GM19351 (cell line): ENCODE data around the gene TRIM15.
"Not testable (repeated sequence)": the region's sequence is repeated elsewhere in the genome, so short reads cannot be mapped to it uniquely, and the experiment has no call there.

Source experiments
- ATAC-seq: cut with Tn5 transposase; IDR thresholded peaks from one replicate; pipeline ENCODE4 v1.9.1; 2021; ENCODE audit warnings: mild to moderate bottlenecking, moderate library complexity; ENCODE audit not compliant: unreplicated experiment

The TRIM15 gene

DNA sequence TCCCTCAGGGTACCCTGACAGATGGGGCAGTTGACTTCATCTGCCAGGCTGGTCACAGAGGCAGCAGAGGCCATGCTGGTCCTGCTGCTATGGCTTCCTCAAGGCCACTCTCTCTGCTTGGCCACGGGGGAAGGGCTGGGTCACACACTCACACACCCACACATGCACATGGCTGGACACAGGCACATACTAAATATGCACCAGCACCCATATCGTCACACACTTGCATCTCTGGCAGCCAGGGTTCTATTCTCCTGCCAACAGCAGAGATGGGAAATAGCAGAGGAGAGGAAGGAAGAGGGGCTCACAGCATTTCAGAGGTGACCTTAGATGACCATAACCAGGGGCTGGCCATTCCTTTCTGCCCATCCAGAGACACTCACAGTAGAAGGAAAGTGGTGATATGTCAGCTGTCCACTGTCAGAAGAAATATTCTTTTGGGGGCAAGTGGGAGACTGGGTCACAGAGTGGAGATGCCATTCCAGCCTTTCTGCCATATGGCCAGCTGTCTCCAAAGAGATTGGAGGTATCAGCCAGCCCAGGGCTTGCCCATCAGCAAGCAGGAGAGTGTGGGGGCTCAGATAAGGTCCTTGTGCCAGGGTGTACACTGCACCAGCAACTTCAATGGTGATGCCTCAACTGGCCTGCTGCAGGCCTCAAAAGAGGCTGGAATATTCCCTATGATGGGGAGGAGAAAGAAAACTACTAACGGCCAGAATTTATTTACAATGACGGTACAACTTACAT is 2.4 kb upstream of the TRIM15 start, which contains the start of gene TRIM10:
TSS of gene TRIM10 (minus strand) at position 427 of the 747 bp plus-strand sequence. CDS start at position 74, 353 bp downstream.
- no peak for ATAC-seq

DNA sequence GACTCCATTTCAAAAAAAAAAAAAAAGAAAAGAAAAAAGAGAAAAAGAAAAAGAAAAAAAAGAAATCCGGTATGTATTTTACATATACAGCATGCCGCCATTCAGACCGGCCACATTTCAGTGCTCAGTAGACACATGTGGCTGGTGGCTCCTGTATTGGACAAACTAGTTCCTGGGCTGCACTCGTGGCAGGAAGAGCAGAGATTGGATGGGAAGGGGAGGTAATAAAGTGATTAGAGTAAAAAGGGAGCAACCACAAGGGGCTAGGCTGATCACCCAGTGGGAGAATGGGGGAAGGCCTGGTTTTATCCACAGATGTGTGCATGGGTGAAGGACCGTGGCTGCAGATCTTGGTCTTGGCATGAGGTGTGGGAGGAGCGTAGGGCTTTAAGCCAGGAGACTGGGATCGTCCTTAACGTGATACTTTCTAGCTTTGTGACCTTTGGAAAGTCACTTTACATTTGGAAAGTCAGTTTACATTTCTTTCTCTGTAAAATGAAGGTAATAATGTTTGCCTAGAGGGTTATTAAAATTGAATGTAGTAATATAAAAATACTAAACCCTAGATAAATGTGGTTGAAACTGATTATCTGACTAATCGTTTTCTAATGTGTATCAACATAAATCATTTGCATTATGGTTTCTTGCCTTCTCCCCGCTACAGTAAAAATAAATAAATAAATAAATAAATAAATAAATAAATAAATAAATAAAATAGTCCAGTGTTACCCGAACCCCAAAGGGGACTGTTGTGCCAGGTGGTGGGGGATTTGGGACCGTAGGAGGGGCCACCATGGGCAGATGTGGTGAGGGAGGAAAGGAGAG is 869 bp upstream of the TRIM15 start:
- ATAC-seq, result no peak

DNA sequence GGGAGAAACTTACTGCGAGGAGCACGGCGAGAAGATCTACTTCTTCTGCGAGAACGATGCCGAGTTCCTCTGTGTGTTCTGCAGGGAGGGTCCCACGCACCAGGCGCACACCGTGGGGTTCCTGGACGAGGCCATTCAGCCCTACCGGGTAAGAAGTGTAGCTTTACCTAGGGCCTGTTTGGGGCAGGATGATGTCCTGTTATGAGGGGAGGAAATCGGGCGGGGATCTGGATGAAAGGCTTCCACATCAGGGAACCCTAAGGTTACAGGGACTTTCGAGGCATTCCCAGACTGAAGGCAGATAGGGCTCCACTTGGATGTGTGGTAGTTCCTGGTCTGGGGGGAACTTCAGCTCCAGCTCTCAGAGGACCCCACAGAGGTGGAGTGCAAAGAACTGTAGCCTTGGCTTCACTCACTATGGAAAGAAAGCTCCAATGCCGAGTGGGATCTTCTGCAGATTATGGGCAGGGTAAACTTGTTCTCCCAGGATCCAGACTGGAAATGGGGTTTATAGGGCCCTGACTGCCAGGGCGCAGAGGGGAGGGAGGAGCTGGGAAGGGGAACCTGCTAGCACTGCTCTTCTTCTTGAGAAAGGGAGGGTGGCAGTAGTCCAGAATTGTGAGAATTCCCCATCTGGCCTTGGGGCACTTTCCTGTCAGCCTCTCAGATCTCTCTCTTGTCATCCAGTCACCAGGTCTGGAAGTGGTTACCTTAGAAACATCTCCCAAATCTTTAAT is 740 bp downstream of the TRIM15 start:
- no peak for ATAC-seq

DNA sequence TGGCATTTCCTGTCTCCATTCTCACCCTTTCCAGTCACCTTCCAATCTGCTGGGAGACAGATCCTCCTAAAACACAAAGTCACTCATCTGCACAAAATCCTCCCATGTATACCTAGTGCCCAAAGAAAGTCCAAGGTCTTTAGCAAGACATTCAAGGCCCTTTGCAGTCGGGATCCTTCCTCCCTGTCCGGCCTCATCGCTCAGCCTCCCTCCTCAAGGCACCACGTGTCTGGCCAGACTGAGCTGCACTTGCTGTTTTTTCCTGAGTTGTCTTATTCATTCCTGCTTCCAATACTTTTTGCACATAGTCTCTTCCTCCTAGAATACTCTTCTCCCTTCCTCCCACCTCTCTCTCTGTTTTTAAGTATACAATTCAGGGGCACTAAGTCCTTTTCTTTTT is 1.4 kb downstream of the TRIM15 start:
- ATAC-seq, result no peak

DNA sequence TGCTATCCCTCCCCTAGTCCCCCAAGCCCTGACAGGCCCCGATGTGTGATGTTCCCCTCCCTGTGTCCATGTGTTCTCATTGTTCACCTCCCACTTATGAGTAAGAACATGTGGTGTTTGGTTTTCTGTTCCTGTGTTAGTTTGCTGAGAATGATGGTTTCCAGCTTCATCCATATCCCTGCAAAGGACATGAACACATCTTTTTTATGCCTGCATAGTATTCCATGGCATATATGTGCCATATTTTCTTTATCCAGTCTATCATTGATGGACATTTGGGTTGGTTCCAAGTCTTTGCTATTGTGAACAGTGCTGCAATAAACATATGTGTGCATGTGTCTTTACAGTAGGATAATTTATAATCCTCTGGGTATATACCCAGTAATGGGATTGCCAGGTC is 1.9 kb downstream of the TRIM15 start:
- not testable (repeated sequence) for ATAC-seq

DNA sequence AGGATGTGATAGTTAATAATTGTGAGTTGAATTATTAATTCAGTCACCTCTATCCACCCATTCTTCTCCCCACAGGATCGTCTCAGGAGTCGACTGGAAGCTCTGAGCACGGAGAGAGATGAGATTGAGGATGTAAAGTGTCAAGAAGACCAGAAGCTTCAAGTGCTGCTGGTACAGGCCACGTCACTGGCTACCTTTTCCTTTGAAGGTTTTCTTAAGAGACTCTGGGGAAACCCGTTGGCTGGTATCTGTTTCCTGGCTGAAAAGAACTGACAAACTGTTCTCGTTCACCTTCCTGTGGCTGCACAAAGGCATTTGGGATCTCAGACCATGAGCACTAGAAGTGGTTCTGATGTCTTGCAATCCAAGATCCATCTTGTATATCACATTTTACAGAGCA is 3.8 kb downstream of the TRIM15 start:
- ATAC-seq, result no peak

DNA sequence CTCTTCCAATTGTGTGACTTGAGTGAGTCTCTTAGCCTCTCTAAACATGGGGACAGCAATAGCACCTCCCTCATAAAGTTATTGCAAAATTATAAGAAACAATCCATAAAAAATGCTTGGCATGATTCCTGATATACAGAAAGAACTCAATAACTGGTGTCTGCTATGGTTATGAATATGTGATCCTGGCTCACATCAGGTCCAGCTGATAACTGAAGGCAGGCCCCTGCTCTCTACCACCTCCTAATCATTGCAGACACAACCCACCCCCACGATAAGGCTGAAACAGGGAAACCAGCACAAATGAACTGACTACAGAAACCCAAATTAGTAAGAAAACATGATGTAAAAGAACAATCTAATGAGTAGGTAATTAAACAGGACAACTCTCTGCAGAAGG is 5.4 kb downstream of the TRIM15 start:
- ATAC-seq, result no peak

DNA sequence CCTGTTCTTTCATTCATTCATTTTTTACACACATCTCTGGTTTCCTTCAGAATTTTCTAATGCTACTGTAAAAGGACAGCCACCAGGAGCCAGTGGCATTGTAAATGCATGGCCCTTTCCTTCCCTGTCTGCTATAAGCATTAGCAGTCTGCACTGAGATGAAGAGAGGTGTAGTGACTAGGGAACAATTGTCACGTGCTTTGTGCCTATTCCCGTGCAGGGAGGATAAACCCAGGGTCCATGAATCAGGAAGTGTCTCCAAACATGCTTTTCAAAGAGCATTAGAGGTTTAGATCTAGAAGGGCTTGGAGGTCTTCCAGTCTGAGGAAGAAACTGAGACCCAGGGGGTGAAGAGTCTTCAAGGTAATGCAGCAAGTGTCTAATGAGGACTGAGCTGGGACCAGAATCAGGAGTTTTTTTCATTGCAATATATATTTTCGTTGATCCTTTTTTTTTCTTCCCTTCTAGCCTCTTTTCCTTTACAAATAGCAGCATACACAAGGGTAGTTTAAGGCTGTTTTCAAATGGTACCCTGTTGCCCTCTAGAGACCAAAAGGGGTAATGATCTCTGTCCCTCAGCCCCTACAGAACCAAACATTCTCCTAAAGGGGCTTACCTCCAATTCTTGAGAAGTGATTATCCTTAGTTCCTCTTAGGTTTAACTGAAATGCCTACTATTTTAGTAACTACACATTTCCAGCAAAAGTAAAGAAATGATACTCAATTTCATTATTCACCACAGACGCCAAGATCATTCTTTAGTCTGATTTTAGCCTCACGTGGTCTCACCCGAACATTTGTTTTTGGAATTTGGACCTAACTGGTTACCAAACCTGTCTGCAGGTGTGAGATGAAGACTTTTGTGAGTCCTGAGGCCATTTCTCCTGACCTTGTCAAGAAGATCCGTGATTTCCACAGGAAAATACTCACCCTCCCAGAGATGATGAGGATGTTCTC is 6.6 kb downstream of the TRIM15 start:
- no peak for ATAC-seq

DNA sequence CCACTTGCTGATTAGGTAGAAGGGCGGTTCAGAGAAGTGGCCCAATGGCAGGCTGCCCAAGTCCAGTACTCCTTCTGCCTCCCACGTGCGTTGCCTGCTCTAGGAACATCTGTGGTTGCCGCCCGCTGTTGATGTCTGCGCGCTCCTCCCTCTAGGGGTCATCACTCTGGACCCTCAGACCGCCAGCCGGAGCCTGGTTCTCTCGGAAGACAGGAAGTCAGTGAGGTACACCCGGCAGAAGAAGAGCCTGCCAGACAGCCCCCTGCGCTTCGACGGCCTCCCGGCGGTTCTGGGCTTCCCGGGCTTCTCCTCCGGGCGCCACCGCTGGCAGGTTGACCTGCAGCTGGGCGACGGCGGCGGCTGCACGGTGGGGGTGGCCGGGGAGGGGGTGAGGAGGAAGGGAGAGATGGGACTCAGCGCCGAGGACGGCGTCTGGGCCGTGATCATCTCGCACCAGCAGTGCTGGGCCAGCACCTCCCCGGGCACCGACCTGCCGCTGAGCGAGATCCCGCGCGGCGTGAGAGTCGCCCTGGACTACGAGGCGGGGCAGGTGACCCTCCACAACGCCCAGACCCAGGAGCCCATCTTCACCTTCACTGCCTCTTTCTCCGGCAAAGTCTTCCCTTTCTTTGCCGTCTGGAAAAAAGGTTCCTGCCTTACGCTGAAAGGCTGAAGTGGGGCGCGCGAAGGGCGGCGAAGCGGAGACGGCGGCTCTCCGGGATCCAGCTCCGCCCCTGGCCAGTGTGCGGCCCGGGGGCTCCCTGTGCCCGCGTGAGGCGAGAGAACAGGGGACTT is 8.5 kb downstream of the TRIM15 start:
- no peak for ATAC-seq

DNA sequence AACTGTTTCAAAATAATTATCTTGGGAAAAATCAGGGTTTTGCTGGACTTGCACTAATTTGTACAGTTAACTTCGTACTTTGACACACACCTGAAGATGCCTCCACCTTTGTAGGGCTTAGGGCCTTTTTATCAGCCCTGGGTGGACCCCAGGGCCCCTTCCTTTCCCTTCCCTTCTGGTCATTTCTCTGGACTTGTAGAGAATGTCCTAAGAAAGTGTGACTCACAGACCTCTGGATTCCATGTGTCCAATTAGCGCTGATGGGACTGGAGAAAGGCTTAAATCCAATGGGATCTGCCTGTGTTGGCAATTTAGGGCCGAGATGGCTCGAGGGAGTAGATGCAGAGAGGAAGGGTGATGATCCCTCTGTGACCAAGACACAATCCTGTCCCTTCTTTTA is 9.3 kb downstream of the TRIM15 start:
- no peak for ATAC-seq

DNA sequence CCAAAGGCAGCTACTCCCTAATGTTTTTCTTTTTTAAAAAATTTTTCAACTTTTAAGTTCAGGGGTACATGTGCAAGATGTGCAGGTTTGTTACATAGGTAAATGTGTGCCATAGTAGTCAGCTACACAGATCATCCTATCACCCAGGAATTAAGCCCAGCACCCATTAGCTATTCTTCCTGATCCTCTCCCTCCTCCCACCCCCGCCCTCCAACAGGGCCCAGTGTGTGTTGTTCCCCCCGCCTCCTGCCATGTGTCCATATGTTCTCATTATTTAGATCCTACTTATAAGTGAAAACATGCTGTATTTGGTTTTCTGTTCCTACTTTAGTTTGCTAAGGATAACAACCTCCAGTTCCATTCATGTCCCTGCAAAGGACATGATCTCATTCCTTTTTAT is 12.4 kb downstream of the TRIM15 start:
- ATAC-seq, result no peak

DNA sequence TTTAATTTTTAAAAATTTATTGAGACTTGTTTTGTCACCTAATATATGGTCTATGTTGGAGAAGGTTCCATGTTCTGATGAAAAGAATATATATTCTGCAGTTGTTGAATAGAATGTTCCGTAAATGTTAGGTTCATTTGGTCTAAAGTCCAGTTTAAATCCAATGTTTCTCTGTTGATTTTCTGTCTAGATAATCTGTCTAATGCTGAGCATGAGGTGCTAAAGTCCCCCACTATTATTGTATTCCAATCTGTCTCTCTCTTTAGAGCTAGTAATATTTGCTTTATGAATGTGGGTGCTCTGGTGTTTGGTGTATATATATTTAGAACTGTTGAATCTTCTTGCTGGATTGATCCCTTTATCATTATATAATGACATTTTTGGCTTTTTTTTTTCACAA is 15.5 kb downstream of the TRIM15 start:
- ATAC-seq, result no peak

DNA sequence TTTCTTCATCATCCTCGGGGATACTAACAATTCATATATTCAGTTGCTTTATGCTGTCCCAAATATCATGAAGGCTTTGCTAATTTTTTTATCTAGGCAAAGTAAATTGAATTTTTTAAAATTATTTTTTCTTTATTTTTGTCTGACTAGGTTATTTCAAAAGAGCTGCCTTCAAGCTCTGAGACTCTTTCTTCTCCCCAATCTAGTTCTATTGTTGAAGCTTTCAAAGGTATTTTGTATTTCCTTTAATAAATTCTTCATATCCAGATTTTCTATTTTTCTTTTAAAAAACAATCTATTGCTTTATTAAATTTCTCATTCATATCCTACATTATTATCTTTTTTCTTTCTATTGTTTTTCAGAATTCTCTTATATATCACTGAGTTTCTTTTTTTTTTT is 16.8 kb downstream of the TRIM15 start:
- no peak for ATAC-seq

DNA sequence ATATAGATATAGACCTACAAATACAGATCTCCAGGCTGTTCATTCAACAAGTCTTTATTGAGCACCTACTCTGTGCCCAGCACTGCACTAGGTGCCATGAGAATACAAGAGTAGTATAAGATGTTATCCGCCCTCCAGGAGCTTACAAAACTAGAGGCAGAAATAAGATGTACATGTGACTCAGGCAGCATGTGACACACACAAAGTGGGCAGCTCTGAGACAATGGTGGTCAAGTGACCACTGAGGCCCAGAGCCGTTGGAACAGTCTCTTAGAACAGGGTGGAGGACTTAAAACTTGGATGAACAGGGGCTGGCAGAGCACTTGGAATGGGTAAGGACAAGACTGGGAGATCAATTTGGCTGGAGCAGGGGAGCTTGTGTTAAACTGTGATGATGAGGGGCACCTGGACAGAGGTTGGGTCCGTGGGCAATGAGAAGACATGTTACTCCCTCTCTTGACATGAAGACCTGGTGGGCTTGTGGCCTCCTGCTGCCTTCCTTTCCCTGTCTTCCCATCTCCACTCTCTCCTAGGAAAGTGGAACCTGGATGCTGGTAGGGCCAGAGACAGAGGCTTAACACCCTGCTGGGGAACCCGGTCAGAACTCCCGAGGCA is 21.2 kb downstream of the TRIM15 start:
- ATAC-seq, result no peak

DNA sequence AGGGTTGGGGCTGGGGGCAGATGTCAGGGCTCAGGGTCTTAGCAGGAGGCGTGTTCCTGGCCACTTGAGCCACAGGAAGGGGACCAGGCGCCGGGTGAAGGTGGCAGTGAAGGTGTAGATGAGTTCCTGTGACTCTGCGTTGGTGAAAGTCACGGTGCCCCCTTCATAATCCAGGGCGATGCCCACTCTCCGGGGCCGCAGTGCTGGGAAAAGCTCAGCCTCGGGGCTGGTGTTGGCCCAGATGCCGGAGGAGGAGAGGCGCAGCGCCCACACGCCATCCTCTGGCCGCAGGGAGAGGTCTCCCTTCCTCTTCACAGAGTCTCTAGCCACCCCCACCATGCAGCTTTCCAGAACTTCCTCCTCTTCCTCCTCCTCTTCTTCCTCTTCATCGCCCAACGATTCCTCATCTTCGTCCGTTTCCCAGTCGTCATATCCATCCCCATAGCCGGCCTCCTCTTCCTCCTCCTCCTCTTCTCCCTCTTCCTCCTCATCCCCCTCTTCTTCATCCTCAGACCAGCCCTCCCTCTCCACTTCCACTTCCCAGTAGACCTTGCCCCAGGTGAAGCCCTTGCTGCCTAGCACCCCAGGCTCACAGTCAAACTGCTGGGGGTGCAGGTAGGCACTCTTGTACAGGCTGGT is 22.6 kb downstream of the TRIM15 start:
- no peak for ATAC-seq

DNA sequence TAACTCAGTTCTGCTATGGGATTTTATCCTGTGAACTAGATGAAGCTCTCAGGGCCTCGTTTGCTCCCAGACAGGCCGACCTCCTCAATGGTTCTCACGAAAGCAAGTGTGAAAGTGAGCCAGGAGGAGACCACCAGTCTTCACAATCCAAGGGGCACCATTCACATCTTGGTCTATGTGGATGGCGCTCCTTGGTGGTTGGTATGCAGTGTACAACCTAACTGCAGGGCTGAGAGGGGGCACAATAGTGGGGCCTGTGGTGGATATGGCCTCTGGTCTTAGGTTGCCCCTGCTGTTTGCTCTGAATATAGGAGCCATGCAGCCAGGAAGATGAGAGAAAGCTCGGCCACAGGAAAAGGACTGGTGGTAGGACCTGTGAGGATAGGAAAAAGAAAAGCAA is 25.2 kb downstream of the TRIM15 start:
- ATAC-seq, result no peak

DNA sequence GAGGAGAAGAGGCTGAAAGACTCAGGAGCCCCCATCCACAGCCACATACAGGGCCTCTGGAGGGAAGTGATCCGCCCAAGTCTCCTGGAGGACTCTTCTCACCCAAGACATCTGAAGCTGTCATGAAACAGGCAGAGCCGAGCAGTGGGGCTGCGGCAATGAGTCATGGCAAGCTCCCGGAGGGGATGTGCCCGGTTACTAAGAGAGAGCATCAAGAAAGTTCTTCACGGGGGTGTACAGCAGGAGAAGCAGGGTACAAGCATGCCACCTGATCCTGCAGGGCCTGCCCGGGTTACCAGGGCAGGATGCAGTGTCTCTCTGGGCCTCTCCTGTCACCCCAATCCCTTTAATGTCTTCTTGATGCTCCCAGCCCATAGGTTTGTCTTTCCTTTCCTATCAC is 28.7 kb downstream of the TRIM15 start:
- no peak for ATAC-seq

DNA sequence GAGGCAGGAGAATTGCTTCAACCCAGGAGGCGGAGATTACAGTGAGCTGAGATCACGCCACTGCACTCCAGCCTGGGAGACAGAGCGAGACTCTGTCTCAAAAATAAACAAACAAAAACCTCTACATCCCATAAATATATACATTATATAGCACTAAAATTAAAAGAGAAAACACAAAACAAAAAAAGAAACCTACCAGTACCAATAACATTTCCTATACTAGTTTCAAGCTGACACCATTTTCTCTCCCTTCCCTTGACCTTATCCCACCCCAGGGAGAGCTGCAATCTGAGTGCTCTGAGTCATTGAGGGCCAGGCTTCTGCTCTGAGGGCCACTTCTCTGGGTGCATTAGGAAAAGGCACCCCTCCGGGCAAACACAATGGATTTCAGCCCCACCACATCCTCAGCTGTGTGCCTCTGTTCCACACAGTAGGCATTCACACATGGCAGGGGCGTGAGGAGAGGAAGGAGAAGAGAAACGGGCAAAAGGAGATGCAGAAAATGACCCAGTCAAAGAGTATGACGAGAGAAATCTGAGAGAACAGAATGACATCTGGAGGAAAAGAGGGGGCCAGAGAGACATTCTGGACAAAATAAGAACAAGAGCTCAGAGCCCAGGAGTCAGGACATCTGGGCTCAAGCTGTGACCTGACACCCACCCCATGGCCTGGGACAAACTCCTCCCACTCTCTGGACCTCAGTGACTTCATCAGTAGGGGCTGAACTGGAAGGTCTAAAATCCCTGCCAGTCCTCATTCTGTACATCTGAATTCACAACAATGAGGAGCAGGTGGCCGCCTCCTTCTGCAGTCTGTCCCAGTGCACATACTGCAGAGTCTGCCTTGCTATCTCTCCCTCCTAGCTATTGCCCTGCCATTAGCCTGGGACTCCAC is 31.7 kb downstream of the TRIM15 start:
- ATAC-seq, result no peak
